ENCODE data around the gene KLRD1.

Gene KLRD1

DNA sequence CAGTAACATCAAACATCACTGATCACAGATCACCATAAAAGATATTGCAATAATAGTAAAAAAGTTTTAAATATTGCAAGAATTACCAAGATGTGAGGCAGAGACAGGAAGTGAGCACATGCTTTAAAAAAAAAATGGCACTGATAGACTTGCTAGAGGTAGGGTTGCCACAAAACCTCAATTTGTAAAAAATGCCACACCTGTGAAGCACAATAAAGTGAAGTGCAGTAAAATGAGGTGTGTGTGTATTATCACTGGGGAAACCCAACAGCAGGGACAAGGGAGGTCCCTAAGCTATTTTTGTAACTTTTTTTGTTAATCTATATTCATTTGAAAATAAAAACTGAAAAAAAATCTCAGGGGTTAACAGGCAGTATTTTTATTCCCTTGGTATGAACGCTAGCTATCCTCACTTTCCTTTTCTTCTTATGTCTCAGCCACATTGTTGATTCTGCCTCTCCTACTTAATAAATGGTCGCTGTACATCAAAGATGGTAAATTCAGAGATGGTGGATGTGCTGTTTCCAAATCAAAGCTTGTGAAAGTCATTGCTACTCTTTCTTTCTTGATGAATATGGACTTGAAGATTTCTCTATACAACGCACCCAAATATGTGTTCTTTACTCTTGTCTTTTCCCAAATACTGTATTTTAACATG is 14.0 kb upstream of the KLRD1 start:
- DNase-seq (ENCODE audit: low read depth) = no peak

DNA sequence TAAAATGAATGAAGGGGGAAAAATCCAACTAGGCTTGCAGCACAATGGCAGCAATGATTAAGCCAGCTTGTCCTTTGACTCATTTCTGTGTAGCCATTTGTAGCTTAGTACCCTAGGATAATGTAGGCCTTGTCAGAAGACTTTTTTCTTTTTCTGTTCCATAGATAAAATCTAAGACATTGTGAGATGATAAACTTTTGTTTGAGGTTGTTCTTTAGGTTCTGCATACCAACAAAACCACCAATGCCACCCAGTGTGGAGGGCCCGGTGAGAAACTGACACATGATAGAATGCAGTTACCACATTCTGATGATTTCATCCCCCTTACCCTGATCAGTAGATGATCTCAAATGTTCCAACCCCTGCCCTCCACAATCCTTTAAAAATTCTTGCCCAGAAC is 6.6 kb upstream of the KLRD1 start:
- no peak for DNase-seq (ENCODE audit: low read depth)
- no peak for TF ChIP-seq CTCF (IDR thresholded peaks at IDR 0.05; ENCODE audit: control insufficient read depth, insufficient read depth, low read depth, low read length, missing control alignments)

More for the DNA sequence above, 14.0 kb upstream of the KLRD1 start:
- no peak for TF ChIP-seq CTCF (IDR thresholded peaks at IDR 0.05; ENCODE audit: control insufficient read depth, insufficient read depth, low read depth, low read length, missing control alignments)
- no peak overlapping the region for H3K4me3 ChIP-seq (ENCODE audit: control insufficient read depth, low read depth, low read length)

DNA sequence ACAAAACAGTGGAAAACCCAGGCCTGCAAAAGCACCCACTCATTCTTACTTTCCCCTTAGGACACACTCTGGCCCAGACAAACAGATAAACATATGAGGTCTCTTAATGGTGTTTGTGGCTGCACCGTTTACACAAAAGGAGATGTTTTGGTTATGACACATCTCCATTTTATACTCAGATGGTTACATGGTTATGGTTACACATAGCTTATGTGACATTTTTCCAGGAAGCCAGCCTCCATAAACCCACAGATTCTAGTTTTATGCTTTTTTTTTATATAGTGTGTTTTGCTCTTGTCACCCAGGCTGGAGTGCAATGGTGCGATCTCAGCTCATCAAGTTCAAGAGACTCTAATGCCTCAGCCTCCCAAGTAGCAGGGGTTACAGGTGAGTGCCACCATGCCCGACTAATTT is 3.5 kb upstream of the KLRD1 start:
- no peak for TF ChIP-seq CTCF (IDR thresholded peaks at IDR 0.05; ENCODE audit: control insufficient read depth, insufficient read depth, low read depth, low read length, missing control alignments)
- DNase-seq (ENCODE audit: low read depth) = peak; percentile 21
- no peak overlapping the region for H3K4me3 ChIP-seq (ENCODE audit: control insufficient read depth, low read depth, low read length)

More for the DNA sequence above, 6.6 kb upstream of the KLRD1 start:
- H3K4me3 ChIP-seq (ENCODE audit: control insufficient read depth, low read depth, low read length) = no peak overlapping the region

DNA sequence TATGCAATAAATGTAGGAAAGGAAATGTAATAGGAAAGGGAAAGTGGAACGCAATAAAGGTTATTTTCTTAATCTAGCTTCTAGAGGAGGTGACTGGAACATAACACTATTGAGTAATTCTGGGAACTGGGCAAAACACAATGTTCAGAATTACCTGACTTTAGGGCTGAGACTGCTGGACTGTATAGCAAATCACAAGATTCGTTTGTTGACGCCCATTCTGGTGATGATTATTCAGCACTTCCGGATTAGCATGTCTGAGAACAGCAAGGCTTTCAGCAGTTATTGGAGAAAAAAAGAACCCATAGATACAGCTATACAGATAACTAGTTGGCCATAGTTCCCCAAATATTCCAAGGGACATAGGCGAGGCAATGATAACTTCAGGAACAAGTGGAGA is 2.3 kb upstream of the KLRD1 start:
- TF ChIP-seq CTCF (IDR thresholded peaks at IDR 0.05; ENCODE audit: control insufficient read depth, insufficient read depth, low read depth, low read length, missing control alignments) = no peak
- no peak overlapping the region for H3K4me3 ChIP-seq (ENCODE audit: control insufficient read depth, low read depth, low read length)
- no peak for DNase-seq (ENCODE audit: low read depth)

GRCh38 chr12:10310926-10311720 is 3.5 kb downstream of the KLRD1 start:
- no peak for DNase-seq (ENCODE audit: low read depth)
- TF ChIP-seq CTCF (IDR thresholded peaks at IDR 0.05; ENCODE audit: control insufficient read depth, insufficient read depth, low read depth, low read length, missing control alignments) = no peak
- no peak overlapping the region for H3K4me3 ChIP-seq (ENCODE audit: control insufficient read depth, low read depth, low read length)

DNA sequence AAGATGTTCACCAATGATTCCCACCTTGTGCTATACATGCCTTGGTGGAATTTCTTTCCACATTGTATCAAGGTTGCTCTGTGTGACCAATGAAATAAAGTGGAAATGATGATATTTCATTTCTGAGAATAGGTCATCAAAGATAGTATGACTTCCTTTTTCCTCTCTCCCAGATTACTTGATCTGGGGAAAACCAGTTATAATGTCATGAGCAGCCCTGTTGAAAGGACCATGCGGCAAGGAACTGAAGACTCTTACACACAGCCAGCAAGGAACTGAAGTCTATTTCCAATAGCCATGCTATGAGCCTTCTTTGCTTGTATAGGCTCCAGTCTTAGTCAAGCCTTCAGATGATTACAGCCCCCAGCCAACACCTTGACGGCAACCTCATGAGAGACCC is 11.7 kb downstream of the KLRD1 start:
- H3K4me3 ChIP-seq (ENCODE audit: control insufficient read depth, low read depth, low read length) = no peak overlapping the region
- TF ChIP-seq CTCF (IDR thresholded peaks at IDR 0.05; ENCODE audit: control insufficient read depth, insufficient read depth, low read depth, low read length, missing control alignments) = no peak
- DNase-seq (ENCODE audit: low read depth) = no peak

Data from AG09309 (cell line).